Gastroesophageal sphincter (tissue), 3 donors: ENCODE results near the gene SLC39A6.

Experiments used
- EP300 ChIP-seq: sonication (generic); formaldehyde crosslinking; IDR thresholded peaks from one replicate; pipeline ENCODE4 v1.6.1; 2017; ENCODE audit warnings: antibody characterized with exemption, mild to moderate bottlenecking
- POLR2A ChIP-seq, 2 donors: fragments of 450-650 bp; IDR thresholded peaks; one replicate each; pipeline ENCODE4 v1.6.1; 2017; ENCODE audit warnings: antibody characterized with exemption in 2 of 2, mild to moderate bottlenecking in 2 of 2, moderate library complexity in 1 of 2
- TF ChIP-seq, protein P1 (sequence below), 4 experiments: fragments of 200-600 bp in 2 of 4; fragments of 450-650 bp in 2 of 4; sonication (generic) in 1 of 4; IDR thresholded peaks; one replicate each; pipeline ENCODE4 v1.5.1; 2017 to 2019; ENCODE audit warnings: antibody characterized with exemption in 4 of 4, mild to moderate bottlenecking in 2 of 4, moderate library complexity in 2 of 4

DNA sequence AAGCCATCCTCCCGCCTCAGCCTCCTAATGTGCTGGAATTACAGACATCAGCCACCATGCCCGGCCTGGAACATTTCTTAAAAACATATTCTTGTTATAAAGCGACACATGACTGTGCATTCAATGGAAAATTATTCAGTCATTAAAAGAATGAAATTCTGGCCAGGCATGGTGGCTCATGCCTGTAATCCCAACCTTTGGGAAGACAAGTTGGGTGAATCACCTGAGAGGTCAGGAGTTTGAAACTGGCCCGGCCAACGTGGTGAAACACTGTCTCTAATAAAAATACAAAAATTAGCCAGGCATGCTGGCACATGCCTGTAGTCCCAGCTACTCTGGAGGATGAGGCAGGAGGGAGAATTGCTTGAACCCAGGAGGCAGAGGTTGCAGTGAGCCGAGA, 40.1 kb downstream of the SLC39A6 start:
- TF ChIP-seq, protein P1, sequence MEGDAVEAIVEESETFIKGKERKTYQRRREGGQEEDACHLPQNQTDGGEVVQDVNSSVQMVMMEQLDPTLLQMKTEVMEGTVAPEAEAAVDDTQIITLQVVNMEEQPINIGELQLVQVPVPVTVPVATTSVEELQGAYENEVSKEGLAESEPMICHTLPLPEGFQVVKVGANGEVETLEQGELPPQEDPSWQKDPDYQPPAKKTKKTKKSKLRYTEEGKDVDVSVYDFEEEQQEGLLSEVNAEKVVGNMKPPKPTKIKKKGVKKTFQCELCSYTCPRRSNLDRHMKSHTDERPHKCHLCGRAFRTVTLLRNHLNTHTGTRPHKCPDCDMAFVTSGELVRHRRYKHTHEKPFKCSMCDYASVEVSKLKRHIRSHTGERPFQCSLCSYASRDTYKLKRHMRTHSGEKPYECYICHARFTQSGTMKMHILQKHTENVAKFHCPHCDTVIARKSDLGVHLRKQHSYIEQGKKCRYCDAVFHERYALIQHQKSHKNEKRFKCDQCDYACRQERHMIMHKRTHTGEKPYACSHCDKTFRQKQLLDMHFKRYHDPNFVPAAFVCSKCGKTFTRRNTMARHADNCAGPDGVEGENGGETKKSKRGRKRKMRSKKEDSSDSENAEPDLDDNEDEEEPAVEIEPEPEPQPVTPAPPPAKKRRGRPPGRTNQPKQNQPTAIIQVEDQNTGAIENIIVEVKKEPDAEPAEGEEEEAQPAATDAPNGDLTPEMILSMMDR (IDR thresholded peaks at IDR 0.05), result no peak
- TF ChIP-seq POLR2A (IDR thresholded peaks at IDR 0.05), result no peak
- no peak for TF ChIP-seq EP300
